Activated CD4-positive, alpha-beta memory T cell treated with anti-CD3 and anti-CD28 coated beads for 36 hours (primary cell): ENCODE results near the gene ENDOU. TPM values are rescaled to one million over a fixed set of nuclear protein-coding genes. Genes with fewer than 3 reads are reported as not detected.

Source experiments
- CTCF ChIA-PET: fragments of 350-600 bp; sonication (Branson Sonifier 250); formaldehyde crosslinking; loops from one replicate; lab custom pipeline; 2021; ENCODE audit warnings: antibody characterized with exemption, inconsistent platforms; lab: Charles Lee
- POLR2A ChIA-PET: fragments of 350-600 bp; sonication (Branson Sonifier 250); formaldehyde crosslinking; loops from one replicate; lab custom pipeline; 2021; ENCODE audit warnings: antibody characterized with exemption; lab: Charles Lee
- DNase-seq: peaks from one replicate; pipeline ENCODE4 v3.0.0-alpha.2; 2020
- H3K27ac Mint-ChIP-seq: one replicate; pipeline ENCODE4 v1.8.0; 2021; ENCODE audit warnings: mixed read lengths
- H3K27me3 Mint-ChIP-seq: one replicate; pipeline ENCODE4 v1.8.0; 2021; ENCODE audit warnings: mixed read lengths
- H3K36me3 Mint-ChIP-seq: one replicate; pipeline ENCODE4 v1.8.0; 2021; ENCODE audit warnings: mixed read lengths
- H3K4me1 Mint-ChIP-seq: one replicate; pipeline ENCODE4 v1.8.0; 2021; ENCODE audit warnings: low read depth, mixed read lengths
- H3K4me3 Mint-ChIP-seq: one replicate; pipeline ENCODE4 v1.8.0; 2021; ENCODE audit warnings: mild to moderate bottlenecking, mixed read lengths
- H3K9me3 Mint-ChIP-seq: one replicate; pipeline ENCODE4 v1.8.0; 2021; ENCODE audit warnings: mixed read lengths
- intact Hi-C: fragments of 100-400 bp; cut with micrococcal nuclease; formaldehyde crosslinking; loops from one replicate; pipeline ENCODE4 v1.15.1; 2023
- total RNA-seq, 2 experiments: library from RNA; stranded (reverse); gene quantifications; one replicate each; pipeline ENCODE4 v1.2.3, GENCODE V29; 2021

ENDOU gene
- total RNA-seq, 2 experiments from 2014 or later: not detected

DNA sequence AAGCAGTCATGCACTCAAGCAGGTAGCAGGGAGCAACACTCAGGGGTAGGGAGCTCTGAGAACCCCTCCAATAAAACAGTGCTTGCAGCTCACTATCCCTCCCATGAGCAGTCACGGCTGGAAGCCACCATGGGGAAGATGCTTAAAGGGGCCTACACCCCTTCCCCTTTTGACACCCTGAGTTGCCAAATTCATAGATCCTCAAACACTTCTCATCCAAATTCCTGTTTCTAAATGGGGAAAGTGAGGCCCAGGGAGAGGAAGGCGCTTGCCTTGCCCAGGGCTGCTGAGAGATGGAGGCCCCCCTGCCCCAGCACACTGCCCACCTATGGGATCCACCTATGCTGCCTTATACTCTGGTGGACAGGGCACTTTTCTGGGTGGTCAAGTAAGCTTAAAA is 7.2 kb upstream of the ENDOU start:
- Mint-ChIP-seq H3K4me1 (no peaks in the 10 kb centered on the region), H3K36me3 (no peaks in the 10 kb centered on the region), H3K27me3 (no peaks in the 10 kb centered on the region), H3K9me3 (no peaks in the 10 kb centered on the region), H3K27ac (no peak overlapping the region), H3K4me3 (no peak overlapping the region)
- intact Hi-C loops: no loop called here
- POLR2A ChIA-PET: no interaction called here
- DNase-seq: no peak
- CTCF ChIA-PET: interaction anchor here (1.8 to 15.9 kb wide), 3 partner anchors 10 to 41 kb away, joined by 8 to 837 read pairs (median 74); partner anchors contain the start of gene SLC48A1

- intact Hi-C loops: no loop called here
- no peak for DNase-seq
- ChIA-PET POLR2A (no interaction called here), CTCF (interaction anchor here (1.8 to 15.9 kb wide), 3 partner anchors 11 to 42 kb away, joined by 8 to 837 read pairs (median 74); partner anchors contain the start of gene SLC48A1)
- Mint-ChIP-seq H3K36me3 (no peaks in the 10 kb centered on the region), H3K9me3 (no peaks in the 10 kb centered on the region), H3K4me1 (no peaks in the 10 kb centered on the region), H3K27me3 (no peaks in the 10 kb centered on the region), H3K4me3 (no peak overlapping the region), H3K27ac (no peak overlapping the region)
Observed at GRCh38 chr12:47731723-47732122, 6.4 kb upstream of the ENDOU start.

DNA sequence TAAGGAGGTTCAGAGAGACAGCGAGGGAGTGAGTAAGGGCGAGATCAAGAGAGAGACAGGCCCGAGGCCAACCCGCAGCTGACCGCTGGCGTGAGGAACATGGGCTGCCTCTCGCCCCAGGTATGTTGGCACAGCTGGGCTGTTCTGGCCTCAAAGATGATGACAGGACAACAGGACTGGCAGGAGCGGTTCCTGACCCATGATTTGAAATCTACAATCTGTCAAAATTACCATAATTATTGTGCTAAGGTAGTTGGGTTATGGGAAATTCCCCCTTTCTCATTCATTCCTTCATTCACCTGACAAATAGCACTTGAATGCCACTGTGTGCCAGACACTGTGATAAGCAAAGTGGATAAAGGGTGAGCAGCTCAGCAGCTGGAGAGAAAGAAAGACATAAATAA is 5.1 kb upstream of the ENDOU start:
- CTCF ChIA-PET: interaction anchor here (6.8 to 15.9 kb wide), 2 partner anchors 12 to 43 kb away, joined by 74 to 837 read pairs; partner anchors contain the start of gene SLC48A1
- no peaks in the 10 kb centered on the region for H3K27me3 Mint-ChIP-seq
- H3K9me3 Mint-ChIP-seq: no peaks in the 10 kb centered on the region
- H3K4me3 Mint-ChIP-seq: no peak overlapping the region
- H3K27ac Mint-ChIP-seq: no peak overlapping the region
- no peaks in the 10 kb centered on the region for H3K36me3 Mint-ChIP-seq
- H3K4me1 Mint-ChIP-seq: no peaks in the 10 kb centered on the region
- POLR2A ChIA-PET: no interaction called here
- no peak for DNase-seq
- intact Hi-C loops: no loop called here

GRCh38 chr12:47729233-47729632 is 3.9 kb upstream of the ENDOU start:
- ChIA-PET POLR2A (no interaction called here), CTCF (interaction anchor here (6.8 kb wide), 1 partner anchor 13 kb away, joined by 74 read pairs; no protein-coding TSS in a partner anchor)
- Mint-ChIP-seq H3K9me3 (no peaks in the 10 kb centered on the region), H3K27ac (no peak overlapping the region), H3K36me3 (no peaks in the 10 kb centered on the region), H3K4me3 (no peak overlapping the region), H3K4me1 (no peaks in the 10 kb centered on the region), H3K27me3 (no peaks in the 10 kb centered on the region)
- intact Hi-C loops: no loop called here
- DNase-seq: no peak

GRCh38 chr12:47725893-47726292 is 603 bp upstream of the ENDOU start:
- POLR2A ChIA-PET: no interaction called here
- Mint-ChIP-seq H3K4me3 (no peak overlapping the region), H3K27me3 (no peaks in the 10 kb centered on the region), H3K9me3 (no peaks in the 10 kb centered on the region), H3K4me1 (peaks cover 7% of the 10 kb centered on the region), H3K36me3 (peaks cover 2% of the 10 kb centered on the region), H3K27ac (no peak overlapping the region)
- intact Hi-C loops: no loop called here
- CTCF ChIA-PET: interaction anchor here (0.7 to 3.9 kb wide), 5 partner anchors 10 to 113 kb away, joined by 3 to 44 read pairs (median 13); no protein-coding TSS in a partner anchor
- DNase-seq: no peak

- H3K4me1 Mint-ChIP-seq: peaks cover 9% of the 10 kb centered on the region
- H3K27me3 Mint-ChIP-seq: no peaks in the 10 kb centered on the region
- intact Hi-C loops: no loop called here
- peaks cover 2% of the 10 kb centered on the region for H3K36me3 Mint-ChIP-seq
- ChIA-PET POLR2A (no interaction called here), CTCF (interaction anchor here (0.8 to 3.5 kb wide), 6 partner anchors 8 to 115 kb away, joined by 3 to 13 read pairs (median 4); no protein-coding TSS in a partner anchor)
- H3K4me3 Mint-ChIP-seq: no peak overlapping the region
- no peaks in the 10 kb centered on the region for H3K9me3 Mint-ChIP-seq
- no peak overlapping the region for H3K27ac Mint-ChIP-seq
- DNase-seq: no peak
Observed at GRCh38 chr12:47722941-47723631, 2.2 kb downstream of the ENDOU start.

- H3K4me3 Mint-ChIP-seq: no peak overlapping the region
- CTCF ChIA-PET: interaction anchor here (0.8 to 3.5 kb wide), 4 partner anchors 18 to 116 kb away, joined by 3 to 13 read pairs (median 5); no protein-coding TSS in a partner anchor
- peaks cover 17% of the 10 kb centered on the region for H3K4me1 Mint-ChIP-seq
- no peaks in the 10 kb centered on the region for H3K9me3 Mint-ChIP-seq
- no peaks in the 10 kb centered on the region for H3K27me3 Mint-ChIP-seq
- intact Hi-C loops: no loop called here
- no peak for DNase-seq
- H3K27ac Mint-ChIP-seq: no peak overlapping the region
- POLR2A ChIA-PET: no interaction called here
- H3K36me3 Mint-ChIP-seq: peaks cover 2% of the 10 kb centered on the region
Observed at GRCh38 chr12:47722136-47722834, 3.0 kb downstream of the ENDOU start.

- Mint-ChIP-seq H3K4me3 (no peak overlapping the region), H3K36me3 (peaks cover 2% of the 10 kb centered on the region), H3K27me3 (no peaks in the 10 kb centered on the region), H3K9me3 (no peaks in the 10 kb centered on the region), H3K4me1 (peaks cover 20% of the 10 kb centered on the region), H3K27ac (no peak overlapping the region)
- intact Hi-C loops: no loop called here
- no peak for DNase-seq
- CTCF ChIA-PET: interaction anchor here (1.8 kb wide), 1 partner anchor 45 kb away, joined by 6 read pairs; no protein-coding TSS in a partner anchor
- POLR2A ChIA-PET: no interaction called here
Observed at GRCh38 chr12:47721431-47721973, 3.8 kb downstream of the ENDOU start.

GRCh38 chr12:47718531-47718930 is 6.8 kb downstream of the ENDOU start:
- ChIA-PET POLR2A (no interaction called here), CTCF (interaction anchor here (1.2 to 7.4 kb wide), 7 partner anchors 18 to 120 kb away, joined by 3 to 117 read pairs (median 3); no protein-coding TSS in a partner anchor)
- intact Hi-C loops: no loop called here
- Mint-ChIP-seq H3K27me3 (no peaks in the 10 kb centered on the region), H3K27ac (no peak overlapping the region), H3K9me3 (no peaks in the 10 kb centered on the region), H3K4me1 (peaks cover 24% of the 10 kb centered on the region), H3K4me3 (no peak overlapping the region), H3K36me3 (peaks cover 2% of the 10 kb centered on the region)
- DNase-seq: no peak

DNA sequence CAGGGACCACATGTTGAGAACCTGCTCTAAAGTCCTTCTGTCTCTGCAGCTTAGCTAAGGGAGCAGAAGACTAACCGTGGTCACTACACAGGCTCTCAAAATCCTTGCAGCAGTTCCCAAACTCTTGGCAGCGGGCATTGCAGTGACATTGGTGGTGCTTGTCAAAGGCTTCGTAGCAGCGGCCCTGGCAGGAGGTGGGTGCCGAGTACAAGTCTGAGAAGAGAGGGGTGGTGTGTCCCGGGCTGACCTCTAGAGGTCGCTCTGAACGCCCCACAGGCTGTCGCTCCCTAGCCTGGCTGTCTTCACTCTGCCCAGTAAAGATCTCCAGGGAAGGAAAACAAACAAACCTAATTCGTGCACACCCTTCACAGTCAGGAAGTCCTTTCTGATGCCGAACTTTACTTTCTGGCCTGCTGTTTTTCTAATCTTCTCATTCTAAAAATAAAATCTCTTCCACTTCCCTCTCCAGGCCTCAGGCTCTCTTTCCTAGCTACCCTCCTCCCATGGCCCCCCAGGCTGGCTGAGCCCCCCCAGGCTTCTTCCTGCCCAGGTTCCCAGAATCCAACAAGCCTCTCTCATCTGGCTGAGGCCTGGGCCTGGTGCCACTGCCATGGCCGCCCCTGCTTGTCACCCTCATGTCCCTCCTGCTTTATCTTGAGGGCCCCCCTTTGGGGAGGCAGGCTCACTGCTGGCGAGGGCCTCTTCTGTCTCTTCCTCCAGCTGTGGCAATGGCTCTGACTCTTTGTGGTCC is 7.7 kb downstream of the ENDOU start:
- Mint-ChIP-seq H3K27me3 (no peaks in the 10 kb centered on the region), H3K9me3 (no peaks in the 10 kb centered on the region), H3K4me3 (no peak overlapping the region), H3K27ac (peak overlapping the region; percentile 35), H3K36me3 (peaks cover 2% of the 10 kb centered on the region), H3K4me1 (peaks cover 24% of the 10 kb centered on the region)
- ChIA-PET POLR2A (no interaction called here), CTCF (interaction anchor here (0.6 to 7.4 kb wide), 7 partner anchors 10 to 121 kb away, joined by 3 to 117 read pairs (median 5); no protein-coding TSS in a partner anchor)
- intact Hi-C loops: no loop called here
- DNase-seq: peak; percentile 64

- peaks cover 24% of the 10 kb centered on the region for H3K4me1 Mint-ChIP-seq
- peaks cover 2% of the 10 kb centered on the region for H3K36me3 Mint-ChIP-seq
- H3K27me3 Mint-ChIP-seq: no peaks in the 10 kb centered on the region
- intact Hi-C loops: no loop called here
- DNase-seq: no peak
- no peaks in the 10 kb centered on the region for H3K9me3 Mint-ChIP-seq
- no peak overlapping the region for H3K27ac Mint-ChIP-seq
- H3K4me3 Mint-ChIP-seq: no peak overlapping the region
- ChIA-PET CTCF (interaction anchor here (0.6 to 7.4 kb wide), 7 partner anchors 10 to 122 kb away, joined by 3 to 117 read pairs (median 14); no protein-coding TSS in a partner anchor), POLR2A (no interaction called here)
Observed at GRCh38 chr12:47717046-47717442, 8.2 kb downstream of the ENDOU start.
